ENCODE results near the gene MRGPRG.
"Not testable (repeated sequence)": the region's sequence is repeated elsewhere in the genome, so short reads cannot be mapped to it uniquely, and the experiment has no call there.

MRGPRG gene

GRCh38 chr11:3169255-3170043 is 49.2 kb downstream of the MRGPRG start:
- Histone ChIP-seq H3K9ac (ENCODE audit: low read length) (no peak overlapping the region), H3F3A (ENCODE audit: insufficient read depth) (no peaks in the 10 kb centered on the region), H4K20me1 (ENCODE audit: low read depth, low read length) (no peaks in the 10 kb centered on the region), H3K27me3 (ENCODE audit: low read length) (no peaks in the 10 kb centered on the region), H3K27ac (ENCODE audit: low read depth, low read length) (no peak overlapping the region), H3K36me3 (ENCODE audit: low read length) (no peaks in the 10 kb centered on the region), H3K4me2 (ENCODE audit: low read depth, low read length, poor library complexity, severe bottlenecking) (no peak overlapping the region), H3K79me2 (ENCODE audit: insufficient read depth, low read length) (no peaks in the 10 kb centered on the region), H3K4me3 (ENCODE audit: insufficient read depth, low read length, poor library complexity, severe bottlenecking) (no peak overlapping the region), H3K9me3 (ENCODE audit: insufficient read depth, low read length) (no peaks in the 10 kb centered on the region), H3K9me2 (replicated peaks; ENCODE audit: insufficient read depth, low read length) (no peaks in the 10 kb centered on the region), H2AFZ (ENCODE audit: low read depth, low read length, severe bottlenecking) (no peak overlapping the region)
- TF ChIP-seq CTCF (IDR thresholded peaks at IDR 0.05; ENCODE audit: insufficient read depth, low read length, poor library complexity, severe bottlenecking) (no peak), EZH2phosphoT487 (conservative IDR thresholded peaks at IDR 0.05; ENCODE audit: low read length) (no peak)

- H3K27ac ChIP-seq (ENCODE audit: low read depth, low read length); H3K4me3 ChIP-seq (ENCODE audit: insufficient read depth, low read length, poor library complexity, severe bottlenecking); H3K4me2 ChIP-seq (ENCODE audit: low read depth, low read length, poor library complexity, severe bottlenecking); H3K79me2 ChIP-seq (ENCODE audit: insufficient read depth, low read length); H4K20me1 ChIP-seq (ENCODE audit: low read depth, low read length); H3K9me2 ChIP-seq (replicated peaks; ENCODE audit: insufficient read depth, low read length); H3F3A ChIP-seq (ENCODE audit: insufficient read depth); H2AFZ ChIP-seq (ENCODE audit: low read depth, low read length, severe bottlenecking); H3K27me3 ChIP-seq (ENCODE audit: low read length); H3K36me3 ChIP-seq (ENCODE audit: low read length); H3K9me3 ChIP-seq (ENCODE audit: insufficient read depth, low read length); H3K9ac ChIP-seq (ENCODE audit: low read length): not testable (repeated sequence)
These were observed 49.8 kb downstream of the MRGPRG start for GRCh38 chr11:3168742-3169254.

Measured in SU-DHL-6 (cell line).